ENCODE data around the gene CR1.

Gene CR1

GRCh38 chr1:207644166-207644851 lies 148.4 kb downstream of the CR1 start:
- Histone ChIP-seq H3K79me2 (ENCODE audit: insufficient read depth, low read length) (no peaks in the 10 kb centered on the region), H3K27ac (ENCODE audit: low read length) (no peak overlapping the region), H3K4me2 (ENCODE audit: insufficient read depth, low read length) (no peak overlapping the region), H3K4me3 (ENCODE audit: low read depth in 1 of 2, low read length in 2 of 2) (no peak overlapping the region), H2AFZ (ENCODE audit: low read depth, low read length) (no peak overlapping the region), H3K9ac (ENCODE audit: low read depth, low read length) (no peak overlapping the region), H4K20me1 (ENCODE audit: insufficient read depth, low read length) (no peaks in the 10 kb centered on the region), H3K36me3 (ENCODE audit: insufficient read depth, low read length) (no peaks in the 10 kb centered on the region), H3K27me3 (ENCODE audit: insufficient read depth, low read length, poor library complexity) (peaks cover 13% of the 10 kb centered on the region), H3K9me3 (ENCODE audit: insufficient read depth, low read length, severe bottlenecking) (no peaks in the 10 kb centered on the region), H3K4me1 (ENCODE audit: insufficient read depth, low read length) (no peaks in the 10 kb centered on the region)
- TF ChIP-seq EZH2 (IDR thresholded peaks at IDR 0.05; ENCODE audit: borderline replicate concordance, low read depth, low read length, severe bottlenecking): no peak
- TF ChIP-seq, protein P1, sequence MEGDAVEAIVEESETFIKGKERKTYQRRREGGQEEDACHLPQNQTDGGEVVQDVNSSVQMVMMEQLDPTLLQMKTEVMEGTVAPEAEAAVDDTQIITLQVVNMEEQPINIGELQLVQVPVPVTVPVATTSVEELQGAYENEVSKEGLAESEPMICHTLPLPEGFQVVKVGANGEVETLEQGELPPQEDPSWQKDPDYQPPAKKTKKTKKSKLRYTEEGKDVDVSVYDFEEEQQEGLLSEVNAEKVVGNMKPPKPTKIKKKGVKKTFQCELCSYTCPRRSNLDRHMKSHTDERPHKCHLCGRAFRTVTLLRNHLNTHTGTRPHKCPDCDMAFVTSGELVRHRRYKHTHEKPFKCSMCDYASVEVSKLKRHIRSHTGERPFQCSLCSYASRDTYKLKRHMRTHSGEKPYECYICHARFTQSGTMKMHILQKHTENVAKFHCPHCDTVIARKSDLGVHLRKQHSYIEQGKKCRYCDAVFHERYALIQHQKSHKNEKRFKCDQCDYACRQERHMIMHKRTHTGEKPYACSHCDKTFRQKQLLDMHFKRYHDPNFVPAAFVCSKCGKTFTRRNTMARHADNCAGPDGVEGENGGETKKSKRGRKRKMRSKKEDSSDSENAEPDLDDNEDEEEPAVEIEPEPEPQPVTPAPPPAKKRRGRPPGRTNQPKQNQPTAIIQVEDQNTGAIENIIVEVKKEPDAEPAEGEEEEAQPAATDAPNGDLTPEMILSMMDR (IDR thresholded peaks at IDR 0.05; ENCODE audit: borderline replicate concordance, extremely low read depth, low read length, poor library complexity, severe bottlenecking): no peak
- ATAC-seq (ENCODE audit: insufficient read depth, low read depth) (no peak), DNase-seq (no peak)

DNA sequence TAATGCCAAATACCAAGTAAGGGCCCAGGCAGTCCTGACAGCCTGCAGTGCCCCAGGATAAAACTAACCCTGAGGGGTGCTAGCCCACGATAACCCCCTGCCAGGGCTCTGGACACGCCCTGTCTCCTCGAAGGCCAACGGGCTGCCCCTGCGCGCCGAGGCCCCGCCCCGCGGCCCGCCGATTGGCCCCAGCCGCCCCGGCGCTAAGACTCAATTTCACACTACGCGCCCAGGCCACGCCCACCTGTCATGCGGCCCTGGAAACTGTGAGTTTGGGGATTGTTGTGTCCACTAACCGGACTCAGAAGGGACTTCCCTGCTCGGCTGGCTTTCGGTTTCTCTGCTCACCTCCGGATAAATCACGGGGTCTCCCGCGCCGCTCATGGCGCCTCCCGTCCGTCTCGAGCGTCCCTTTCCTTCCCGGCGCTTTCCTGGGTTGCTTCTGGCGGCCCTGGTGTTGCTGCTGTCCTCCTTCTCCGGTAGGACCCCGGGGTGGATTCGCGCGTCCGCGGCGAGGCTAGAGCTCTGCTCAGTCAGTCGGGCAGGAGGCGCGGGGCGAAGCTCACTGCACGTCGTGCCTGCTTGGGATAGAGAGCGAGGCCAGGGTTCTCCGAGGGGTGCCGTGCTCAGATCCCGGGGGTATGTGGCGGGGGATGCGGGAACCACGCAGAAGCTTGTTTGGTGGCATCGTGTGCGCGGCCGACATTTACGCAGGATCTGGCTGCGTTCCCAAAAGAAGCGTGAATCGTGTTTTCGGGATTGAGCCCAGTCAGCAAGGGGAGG lies 149.1 kb downstream of the CR1 start, which contains the start of gene CR1L:
TSS of gene CR1L (plus strand) at position 282 of the 783 bp plus-strand sequence. CDS start at position 383, 101 bp downstream.
- Histone ChIP-seq H2AFZ (ENCODE audit: low read depth, low read length) (no peak within 1 kb of the TSS), H3K4me3 (ENCODE audit: low read depth in 1 of 2, low read length in 2 of 2) (no peak within 1 kb of the TSS), H3K79me2 (ENCODE audit: insufficient read depth, low read length) (no peaks in the 10 kb centered on the region), H3K27ac (ENCODE audit: low read length) (no peak within 1 kb of the TSS), H4K20me1 (ENCODE audit: insufficient read depth, low read length) (no peaks in the 10 kb centered on the region), H3K9ac (ENCODE audit: low read depth, low read length) (no peak within 1 kb of the TSS), H3K27me3 (ENCODE audit: insufficient read depth, low read length, poor library complexity) (peaks cover 18% of the 10 kb centered on the region), H3K4me1 (ENCODE audit: insufficient read depth, low read length) (no peaks in the 10 kb centered on the region), H3K9me3 (ENCODE audit: insufficient read depth, low read length, severe bottlenecking) (no peaks in the 10 kb centered on the region), H3K36me3 (ENCODE audit: insufficient read depth, low read length) (no peaks in the 10 kb centered on the region), H3K4me2 (ENCODE audit: insufficient read depth, low read length) (no peak within 1 kb of the TSS)
- ATAC-seq (ENCODE audit: insufficient read depth, low read depth) (no peak), DNase-seq (no peak)
- TF ChIP-seq EZH2 (IDR thresholded peaks at IDR 0.05; ENCODE audit: borderline replicate concordance, low read depth, low read length, severe bottlenecking): no peak
- TF ChIP-seq, protein P1 (IDR thresholded peaks at IDR 0.05; ENCODE audit: borderline replicate concordance, extremely low read depth, low read length, poor library complexity, severe bottlenecking): no peak

DNA sequence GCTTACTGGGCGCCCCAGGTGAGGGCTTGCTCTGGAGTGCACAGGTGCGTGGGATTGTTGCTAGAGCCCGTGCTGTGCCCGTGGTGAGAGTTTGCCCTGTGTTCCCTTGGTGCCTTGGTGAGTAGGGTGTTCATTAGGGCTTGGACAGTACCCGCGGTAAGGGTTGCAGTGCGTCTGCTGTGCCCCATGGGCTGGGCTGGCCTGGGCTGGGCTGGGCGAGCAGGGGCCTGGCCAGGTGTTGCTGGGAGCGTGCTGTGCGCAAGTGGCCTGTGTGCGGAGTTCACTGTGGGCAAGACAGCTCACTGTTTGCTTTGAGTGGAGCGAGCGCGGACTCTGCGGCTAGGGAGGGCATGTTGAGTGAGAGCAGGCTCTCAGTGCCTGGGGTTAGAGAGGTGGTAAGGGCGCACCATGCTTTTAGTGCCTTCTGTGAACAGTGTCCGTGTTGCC lies 149.7 kb downstream of the CR1 start:
- no peaks in the 10 kb centered on the region for H3K79me2 ChIP-seq (ENCODE audit: insufficient read depth, low read length)
- peaks cover 18% of the 10 kb centered on the region for H3K27me3 ChIP-seq (ENCODE audit: insufficient read depth, low read length, poor library complexity)
- TF ChIP-seq EZH2 (IDR thresholded peaks at IDR 0.05; ENCODE audit: borderline replicate concordance, low read depth, low read length, severe bottlenecking): no peak
- TF ChIP-seq, protein P1 (IDR thresholded peaks at IDR 0.05; ENCODE audit: borderline replicate concordance, extremely low read depth, low read length, poor library complexity, severe bottlenecking): no peak
- no peaks in the 10 kb centered on the region for H3K4me1 ChIP-seq (ENCODE audit: insufficient read depth, low read length)
- H3K27ac ChIP-seq (ENCODE audit: low read length): no peak overlapping the region
- H2AFZ ChIP-seq (ENCODE audit: low read depth, low read length): no peak overlapping the region
- no peaks in the 10 kb centered on the region for H3K9me3 ChIP-seq (ENCODE audit: insufficient read depth, low read length, severe bottlenecking)
- H3K4me2 ChIP-seq (ENCODE audit: insufficient read depth, low read length): no peak overlapping the region
- no peaks in the 10 kb centered on the region for H3K36me3 ChIP-seq (ENCODE audit: insufficient read depth, low read length)
- no peak for ATAC-seq (ENCODE audit: insufficient read depth, low read depth)
- H4K20me1 ChIP-seq (ENCODE audit: insufficient read depth, low read length): no peaks in the 10 kb centered on the region
- H3K4me3 ChIP-seq (ENCODE audit: low read depth in 1 of 2, low read length in 2 of 2): no peak overlapping the region
- H3K9ac ChIP-seq (ENCODE audit: low read depth, low read length): no peak overlapping the region
- no peak for DNase-seq
